ENCODE measurements around the gene NOX3. TPM values are rescaled to one million over a fixed set of nuclear protein-coding genes. Genes with fewer than 3 reads are reported as not detected.

Gene NOX3
- total RNA-seq, 1 donor from 2014 or later: not detected

DNA sequence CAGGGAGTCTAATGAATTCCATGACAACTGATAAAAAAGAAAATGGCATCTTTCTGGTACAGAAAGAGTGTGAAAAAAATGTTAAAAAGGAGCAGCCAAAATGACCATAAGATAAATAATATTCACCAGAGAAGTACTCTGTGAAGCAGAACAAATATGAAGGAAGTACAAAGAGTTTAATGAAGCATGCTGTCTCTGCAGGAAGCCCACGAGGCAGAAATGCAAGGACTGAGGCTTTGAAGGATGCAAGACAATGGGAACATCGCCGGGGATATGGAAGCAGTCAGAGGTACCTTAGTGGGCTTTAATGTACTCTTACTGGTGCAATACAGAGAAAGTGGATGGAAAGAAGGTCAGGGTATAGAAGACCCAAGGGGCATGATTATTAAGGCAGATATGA, 50.7 kb downstream of the NOX3 start:
- DNase-seq (ENCODE audit: low spot score): no peak
- no peak for ATAC-seq

DNA sequence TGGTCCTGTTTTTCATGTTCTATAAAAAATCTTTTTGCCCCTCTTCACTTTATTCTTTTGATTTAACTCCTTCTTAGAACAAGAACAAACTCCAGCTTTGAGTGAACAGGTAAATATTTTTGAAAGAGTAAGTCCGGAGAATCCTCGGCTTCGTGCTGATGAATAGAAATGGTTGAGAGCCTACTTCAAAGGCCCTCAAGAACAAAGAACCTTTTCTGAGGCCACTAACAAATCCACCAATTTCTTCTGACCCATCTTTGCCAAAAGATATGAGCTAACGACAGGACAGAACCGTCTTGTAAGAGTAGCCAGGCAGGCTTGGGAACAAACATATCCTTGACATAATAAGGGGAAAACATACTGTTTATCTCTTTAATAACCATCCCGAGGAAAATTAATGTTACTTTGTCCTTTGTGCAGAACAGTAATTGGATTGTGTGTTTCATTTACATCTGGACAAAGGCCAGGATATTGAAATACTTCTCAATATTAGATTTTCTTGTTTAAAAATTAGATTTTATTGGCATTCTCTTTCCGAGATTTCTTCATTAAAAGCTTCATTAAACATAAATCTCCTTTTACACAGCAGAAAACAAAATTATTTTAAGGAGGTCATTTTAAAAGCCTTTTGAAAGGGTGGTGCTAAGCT, 52.9 kb downstream of the NOX3 start:
- ATAC-seq (no peak), DNase-seq (ENCODE audit: low spot score) (no peak)

DNA sequence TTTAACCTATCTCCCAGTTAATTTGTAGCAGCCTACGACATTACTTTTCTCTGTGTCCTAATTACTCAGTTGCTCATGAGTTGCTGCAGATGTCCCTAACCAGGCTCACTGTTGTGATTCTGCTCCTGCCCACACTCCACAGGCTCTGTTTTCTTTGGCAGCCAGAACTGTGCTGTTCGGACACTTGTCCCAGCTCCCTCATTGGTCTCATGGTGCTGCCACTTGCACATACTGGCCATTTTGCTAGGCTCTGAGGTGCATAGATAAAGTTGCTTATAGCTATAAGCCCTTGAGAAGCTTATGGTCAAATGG, 55.0 kb downstream of the NOX3 start:
- DNase-seq (ENCODE audit: low spot score): no peak
- no peak for ATAC-seq

DNA sequence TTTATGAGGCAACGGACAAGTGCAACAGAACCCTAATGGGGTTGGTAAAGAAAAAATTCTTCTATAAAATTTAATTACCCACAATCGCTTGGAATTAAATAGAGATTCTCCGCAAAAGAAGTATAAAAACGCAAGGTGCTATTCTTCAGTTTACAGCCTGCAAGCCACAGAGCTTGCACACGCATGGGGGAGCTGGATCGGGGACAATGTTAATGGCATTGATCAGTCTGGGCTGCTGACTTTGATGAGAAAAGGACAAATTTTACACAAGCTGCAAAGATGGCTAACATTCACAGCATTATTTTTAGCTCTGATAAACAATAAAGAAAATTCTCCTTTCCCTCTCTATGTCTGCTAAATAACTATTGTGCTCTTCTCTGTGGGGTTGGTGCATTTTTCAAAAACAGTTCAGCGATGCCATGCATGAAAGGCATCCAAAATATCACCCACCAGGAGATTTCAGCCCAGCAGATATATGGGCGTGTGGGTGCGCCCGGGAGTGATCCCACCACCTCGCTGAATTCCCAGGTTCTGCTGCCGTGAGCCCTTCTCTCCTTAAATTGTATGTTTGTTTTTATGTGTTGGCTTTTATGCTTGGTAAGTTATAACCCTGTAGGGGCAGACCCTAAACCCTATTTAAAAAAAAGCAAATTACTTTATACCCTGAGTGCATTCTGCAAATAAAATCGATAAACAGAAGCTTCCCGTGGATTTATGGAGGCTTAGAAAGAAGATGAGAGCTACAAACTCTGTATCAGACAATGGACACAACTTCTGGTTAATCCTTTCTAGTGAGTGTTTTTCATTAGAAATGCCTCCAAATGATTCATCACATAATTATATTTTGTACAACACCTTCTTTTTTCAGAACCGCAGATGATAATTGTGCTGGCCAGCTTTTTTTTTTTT, 55.6 kb downstream of the NOX3 start:
- DNase-seq (ENCODE audit: low spot score): no peak
- no peak for ATAC-seq

DNA sequence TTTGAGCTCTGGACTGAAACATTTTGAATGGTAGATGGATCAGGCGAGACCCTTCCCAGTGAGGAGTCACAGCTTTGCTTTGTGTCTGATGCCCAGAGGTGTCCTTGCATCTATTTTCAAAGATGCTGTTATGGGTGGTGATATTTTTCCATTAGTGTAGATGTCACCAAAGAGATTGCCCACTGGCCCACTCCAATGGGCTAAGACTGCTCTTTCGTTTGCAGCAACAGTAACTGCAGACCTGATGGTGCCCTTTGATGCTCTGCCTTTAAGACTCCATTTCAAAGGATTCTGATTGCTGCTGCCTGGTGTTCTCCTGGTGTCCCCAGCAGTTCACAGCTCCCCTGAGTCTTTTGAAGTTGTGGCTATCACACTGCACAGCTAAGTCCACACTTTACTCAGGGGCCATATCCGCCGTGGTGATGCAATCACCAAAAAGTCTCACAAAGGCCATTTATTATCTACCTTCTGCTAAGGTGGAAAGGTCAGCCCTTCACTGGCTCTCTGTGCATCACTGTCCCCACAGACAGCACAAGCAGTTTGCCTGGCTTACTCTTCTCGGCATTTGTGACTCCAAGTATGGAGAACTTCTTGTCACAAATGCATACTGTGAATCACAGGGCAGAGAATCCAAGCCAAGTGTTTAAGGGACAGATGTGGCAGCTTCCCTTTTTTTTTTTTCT, 56.4 kb downstream of the NOX3 start:
- ATAC-seq: no peak
- DNase-seq (ENCODE audit: low spot score): no peak

DNA sequence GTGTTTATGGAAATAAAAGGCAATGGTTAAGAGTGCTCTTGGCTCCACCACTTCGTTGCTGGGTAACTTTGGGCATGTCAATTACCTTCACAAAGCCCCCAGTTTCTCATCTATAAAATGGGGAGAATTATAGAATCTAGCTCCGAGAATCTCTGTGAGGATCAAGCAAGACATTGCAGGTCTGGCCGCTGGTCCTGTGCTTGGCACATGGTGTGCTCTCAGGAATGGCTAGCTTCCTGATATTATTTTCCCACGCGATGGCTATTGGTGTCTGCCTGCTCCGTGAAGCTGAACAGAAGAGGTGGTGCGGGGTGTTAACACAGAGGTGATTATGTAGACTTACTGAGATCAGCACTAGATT, 57.0 kb downstream of the NOX3 start:
- ATAC-seq (no peak), DNase-seq (ENCODE audit: low spot score) (no peak)

DNA sequence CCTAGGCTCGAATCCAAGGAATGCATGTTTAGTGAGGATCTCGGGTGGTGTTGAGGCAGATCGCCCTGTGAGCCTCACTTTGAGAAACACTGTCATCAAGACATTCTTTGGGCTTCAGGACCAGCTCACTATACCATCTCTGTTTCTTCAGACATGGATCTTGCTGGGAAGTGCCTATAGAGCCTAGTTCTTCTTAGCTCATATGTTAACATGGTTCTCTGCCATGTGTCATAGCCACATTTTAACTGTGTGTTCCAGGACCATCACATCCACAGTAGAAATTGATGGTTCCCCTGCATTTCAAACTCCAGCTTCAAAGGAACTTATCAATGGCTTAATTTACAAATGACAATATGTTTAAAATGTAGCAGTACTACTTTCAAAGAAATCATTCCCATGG, 57.4 kb downstream of the NOX3 start:
- DNase-seq (ENCODE audit: low spot score): no peak
- ATAC-seq: no peak

DNA sequence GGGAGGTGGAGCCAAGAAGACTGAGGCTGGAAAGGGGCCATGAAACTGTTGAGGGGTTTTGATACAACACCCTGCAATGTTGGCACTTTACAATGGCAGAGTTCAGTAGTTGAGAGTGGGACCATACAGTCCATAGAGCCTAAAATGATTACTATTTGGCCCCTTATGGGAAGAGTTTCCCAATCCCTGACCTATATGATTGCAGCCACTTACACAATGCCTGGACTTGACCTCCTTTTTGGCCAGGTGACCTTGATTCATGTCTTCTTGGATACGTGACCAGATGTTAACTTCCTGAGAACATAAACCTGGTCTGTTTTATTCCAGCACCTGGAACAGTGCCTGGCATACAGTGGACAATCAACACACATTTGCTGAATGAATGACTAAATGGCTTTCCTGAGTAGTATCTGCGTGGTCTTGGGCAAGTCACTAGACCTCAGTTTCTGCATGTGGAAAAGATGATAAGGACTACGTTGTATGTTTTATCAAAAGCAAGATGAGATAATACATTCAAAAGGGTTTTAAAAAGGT, 58.4 kb downstream of the NOX3 start:
- no peak for DNase-seq (ENCODE audit: low spot score)
- no peak for ATAC-seq

DNA sequence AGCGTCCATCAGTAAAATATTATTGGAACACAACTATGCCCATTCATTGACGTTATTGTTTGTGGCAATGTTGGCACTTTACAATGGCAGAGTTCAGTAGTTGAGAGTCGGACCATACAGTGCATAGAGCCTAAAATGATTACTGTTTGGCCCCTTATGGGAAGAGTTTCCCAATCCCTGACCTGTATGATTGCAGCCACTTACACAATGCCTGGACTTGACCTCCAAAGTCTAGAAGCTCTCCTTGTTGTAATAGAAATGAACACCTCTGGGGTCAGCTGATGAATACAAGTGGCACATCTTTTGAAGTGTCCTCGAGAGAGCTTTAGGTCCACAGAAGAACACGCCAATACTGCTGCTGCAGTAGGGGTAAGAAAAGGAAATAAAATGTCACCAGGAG, 59.0 kb downstream of the NOX3 start:
- DNase-seq (ENCODE audit: low spot score): no peak
- no peak for ATAC-seq

DNA sequence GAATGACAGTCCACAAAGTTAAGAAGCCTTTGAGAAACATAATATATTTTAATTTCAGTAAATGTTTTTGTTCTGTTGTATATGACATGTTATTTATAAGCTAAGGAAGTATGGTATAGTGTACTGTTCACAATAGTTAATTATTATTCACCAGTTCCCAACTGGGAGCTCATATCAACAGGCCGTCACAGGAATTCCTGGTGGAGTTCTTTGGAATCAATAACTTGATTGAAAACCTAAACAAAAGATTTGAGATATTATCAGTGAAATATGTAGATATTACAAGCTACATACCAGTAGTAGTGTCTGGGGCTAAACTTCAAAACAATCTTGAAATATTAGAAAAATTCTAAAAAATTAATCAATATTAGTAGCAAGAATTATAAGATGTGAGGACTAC, 60.3 kb downstream of the NOX3 start:
- DNase-seq (ENCODE audit: low spot score) (no peak), ATAC-seq (no peak)

DNA sequence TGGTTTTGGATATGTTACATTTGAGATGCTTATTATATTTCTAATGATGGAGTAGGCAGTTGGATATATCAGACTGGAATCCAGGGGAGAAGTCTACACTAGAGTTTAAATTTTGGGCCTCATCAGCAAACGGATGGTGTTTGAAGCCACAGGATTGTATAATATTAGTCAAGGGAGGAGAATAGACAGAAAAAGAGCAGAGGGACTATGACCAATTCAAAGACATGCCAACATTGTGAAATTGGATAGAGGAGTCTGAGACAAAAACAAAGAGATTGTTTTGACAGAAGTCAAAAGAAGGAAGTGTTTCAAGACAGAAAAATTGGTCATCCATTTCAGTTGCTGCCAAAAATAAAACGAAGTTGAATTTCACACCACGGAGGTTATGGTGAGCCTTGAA, 66.5 kb downstream of the NOX3 start:
- ATAC-seq (no peak), DNase-seq (ENCODE audit: low spot score) (no peak)

DNA sequence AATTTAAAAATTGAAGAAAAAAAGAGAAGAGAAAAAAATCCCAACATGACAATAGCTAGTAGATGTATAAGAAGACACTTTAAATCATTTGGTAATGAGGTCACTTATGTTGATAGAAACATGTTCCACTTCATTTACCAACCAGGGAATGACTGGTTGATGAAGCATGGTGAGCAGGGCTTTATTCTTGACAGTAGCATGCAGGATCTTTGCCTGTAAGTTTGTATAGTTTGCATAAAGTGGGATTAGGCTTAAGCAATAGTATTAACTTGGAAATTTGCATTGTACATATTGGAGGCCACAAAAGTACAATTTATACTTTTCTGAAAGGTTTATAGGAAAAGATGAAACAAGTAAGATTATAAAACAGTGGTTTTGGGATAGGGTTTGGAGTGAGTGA, 67.0 kb downstream of the NOX3 start:
- DNase-seq (ENCODE audit: low spot score) (no peak), ATAC-seq (no peak)

DNA sequence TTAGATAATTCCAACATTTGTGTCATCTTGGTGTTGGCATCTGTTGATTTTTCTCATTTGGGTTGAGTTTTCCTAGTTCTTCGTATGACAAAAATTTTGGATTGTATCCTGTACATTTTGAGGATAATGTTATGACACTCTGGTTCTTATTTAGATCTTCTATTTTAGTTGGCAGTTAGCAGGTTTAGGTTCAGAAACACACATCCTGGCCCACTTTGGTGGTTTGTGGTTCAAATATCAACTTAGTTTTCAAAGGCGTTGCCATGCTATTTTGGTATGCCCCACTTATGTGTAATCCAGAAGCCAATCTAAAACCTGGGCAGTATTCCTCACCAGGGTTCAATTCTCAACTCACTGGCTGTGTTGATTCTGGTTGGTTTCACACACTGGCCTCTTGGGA, 68.2 kb downstream of the NOX3 start:
- ATAC-seq (no peak), DNase-seq (ENCODE audit: low spot score) (no peak)

DNA sequence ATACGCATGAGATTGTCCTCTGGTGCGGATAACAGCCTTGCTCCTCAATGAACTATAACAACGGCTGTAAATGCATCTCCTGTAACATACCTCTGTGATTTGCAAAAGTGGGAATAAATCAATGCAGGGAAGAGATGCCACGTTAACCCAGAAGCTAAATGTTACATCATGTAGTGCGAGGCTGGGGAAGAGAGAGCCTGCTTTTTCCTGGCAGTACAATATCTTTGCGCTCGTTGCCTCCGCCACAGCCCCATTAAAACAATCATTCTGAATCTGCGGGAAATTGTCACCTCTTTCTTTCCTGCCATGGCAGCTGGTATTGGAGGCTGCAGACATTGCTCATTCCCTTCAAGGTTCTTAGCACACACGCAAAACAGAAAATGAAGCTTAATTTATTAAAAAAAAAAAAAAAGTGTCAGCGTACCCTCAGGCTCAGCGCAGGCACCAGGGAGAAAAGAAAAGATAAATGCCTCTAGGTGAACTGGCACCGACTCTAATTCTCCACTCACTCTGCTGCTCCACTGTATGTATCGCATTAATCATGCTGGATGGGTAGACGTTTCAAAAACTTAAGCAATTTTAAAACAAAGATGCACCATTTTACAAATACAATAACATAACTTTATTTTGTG, 71.2 kb downstream of the NOX3 start:
- no peak for ATAC-seq
- no peak for DNase-seq (ENCODE audit: low spot score)

DNA sequence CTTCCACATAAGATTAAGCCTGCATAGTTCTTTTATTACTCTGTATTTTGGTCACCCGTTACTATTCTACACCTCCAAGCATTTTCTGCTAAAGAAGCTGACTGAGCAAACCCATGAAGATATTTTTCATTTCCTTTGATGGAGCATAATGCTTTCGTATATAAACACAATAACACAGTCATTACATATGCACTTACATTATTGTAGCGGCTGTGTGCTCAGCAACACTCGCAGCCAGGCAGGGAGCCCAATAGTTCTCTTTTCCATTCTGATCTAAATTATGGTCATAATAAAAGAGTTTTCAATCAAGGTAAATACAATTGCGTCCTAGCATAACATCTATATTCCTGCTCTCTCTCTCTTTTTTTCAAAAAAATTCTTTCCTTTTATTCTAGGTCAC, 71.7 kb downstream of the NOX3 start:
- DNase-seq (ENCODE audit: low spot score) (no peak), ATAC-seq (no peak)

DNA sequence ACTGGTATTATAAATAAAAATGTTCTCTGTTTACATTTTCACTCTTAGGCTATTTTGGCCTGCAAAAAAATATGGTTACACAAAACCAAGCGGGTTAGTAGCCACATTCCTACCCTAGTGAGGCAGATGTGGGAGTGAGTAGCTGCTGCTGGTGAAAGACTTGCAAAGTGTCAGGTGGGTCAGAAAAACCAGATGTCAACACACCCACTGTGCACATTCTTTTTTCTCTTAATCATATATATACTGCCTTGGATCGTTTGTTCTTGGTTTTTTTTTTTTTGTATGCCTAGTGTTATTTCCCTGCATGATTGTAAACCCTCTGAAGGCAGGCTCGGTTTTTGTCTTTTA, 73.3 kb downstream of the NOX3 start:
- ATAC-seq: no peak
- DNase-seq (ENCODE audit: low spot score): no peak

DNA sequence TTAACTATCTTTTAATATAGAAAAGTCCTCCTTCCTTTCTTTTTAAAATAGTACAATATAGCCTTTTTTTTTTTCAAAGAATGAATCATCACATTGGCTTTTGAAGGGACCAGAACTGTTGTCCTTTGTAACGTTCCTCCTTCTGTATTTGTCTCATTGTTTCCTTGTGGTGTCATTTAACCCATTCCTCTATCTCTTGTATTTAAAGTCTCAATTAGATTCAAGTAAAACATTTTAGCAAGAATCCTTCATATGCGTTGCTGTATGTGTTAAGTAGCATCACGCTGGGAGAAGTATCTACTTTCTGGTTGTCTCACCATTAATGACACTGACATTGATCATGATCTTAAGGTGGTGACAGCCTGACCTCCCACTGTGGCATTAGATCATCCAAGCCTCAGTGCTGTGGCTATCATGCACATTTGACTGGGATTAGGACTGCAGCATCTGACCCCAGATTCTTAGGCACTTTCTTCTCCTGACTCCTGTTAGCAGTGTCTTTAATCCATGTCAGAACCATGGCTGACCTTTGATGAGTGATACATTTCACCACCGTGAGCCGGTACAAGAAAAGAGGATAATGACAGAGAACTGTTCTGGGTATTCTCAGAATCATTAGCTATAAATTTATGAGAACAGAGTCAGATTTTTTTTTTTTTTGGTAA, 73.8 kb downstream of the NOX3 start:
- DNase-seq (ENCODE audit: low spot score) (no peak), ATAC-seq (no peak)

DNA sequence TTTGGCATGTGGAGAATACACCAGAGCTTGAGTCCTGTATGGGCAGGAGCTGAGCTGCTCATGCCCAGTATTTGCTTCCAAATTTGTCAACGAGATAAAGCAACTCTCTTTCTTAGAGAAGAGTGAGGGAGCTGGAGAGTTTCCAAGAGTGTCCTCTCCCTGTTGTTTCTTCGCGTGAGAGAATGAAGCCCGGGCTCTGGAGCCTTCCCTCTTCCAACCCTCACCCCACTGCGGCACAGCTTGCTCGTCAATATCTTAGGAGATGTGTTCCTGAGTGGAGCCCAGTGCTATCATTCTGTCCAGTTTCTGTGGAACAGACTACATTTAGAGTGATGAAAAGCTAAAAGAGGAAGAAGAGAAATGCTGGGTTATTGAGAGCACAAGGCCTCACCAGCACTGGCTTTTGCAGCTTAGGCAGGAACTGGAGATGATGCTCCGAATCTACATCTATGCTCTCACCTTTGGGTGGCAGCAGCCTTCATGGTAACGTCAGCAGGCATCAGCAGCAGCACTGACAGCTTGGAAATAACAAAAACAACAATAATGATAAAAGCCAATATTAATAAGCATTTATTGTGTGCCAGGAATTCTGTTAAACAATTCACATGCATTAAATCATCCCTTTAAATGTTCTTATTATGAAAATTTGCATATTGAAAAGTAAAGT, 74.8 kb downstream of the NOX3 start:
- no peak for DNase-seq (ENCODE audit: low spot score)
- no peak for ATAC-seq

DNA sequence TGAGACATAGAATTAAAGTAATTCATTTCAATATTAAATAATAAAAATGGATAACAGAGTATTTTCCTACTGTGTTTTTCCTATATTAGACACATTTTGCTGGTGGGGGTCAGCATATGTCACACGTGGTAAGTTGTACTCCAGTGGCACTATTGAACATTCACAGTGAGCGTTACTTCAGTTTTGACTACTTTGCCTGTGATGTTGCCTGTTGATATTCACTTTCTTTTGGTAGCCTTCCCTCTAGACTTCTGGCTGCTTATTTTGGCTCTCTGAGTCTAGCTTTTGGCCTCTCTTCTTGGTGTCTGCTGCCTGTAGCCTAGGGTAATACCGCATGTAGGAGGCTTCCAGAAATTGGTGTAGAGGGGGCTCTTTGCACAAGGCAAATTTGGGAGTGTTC, 76.9 kb downstream of the NOX3 start:
- no peak for DNase-seq (ENCODE audit: low spot score)
- ATAC-seq: no peak

DNA sequence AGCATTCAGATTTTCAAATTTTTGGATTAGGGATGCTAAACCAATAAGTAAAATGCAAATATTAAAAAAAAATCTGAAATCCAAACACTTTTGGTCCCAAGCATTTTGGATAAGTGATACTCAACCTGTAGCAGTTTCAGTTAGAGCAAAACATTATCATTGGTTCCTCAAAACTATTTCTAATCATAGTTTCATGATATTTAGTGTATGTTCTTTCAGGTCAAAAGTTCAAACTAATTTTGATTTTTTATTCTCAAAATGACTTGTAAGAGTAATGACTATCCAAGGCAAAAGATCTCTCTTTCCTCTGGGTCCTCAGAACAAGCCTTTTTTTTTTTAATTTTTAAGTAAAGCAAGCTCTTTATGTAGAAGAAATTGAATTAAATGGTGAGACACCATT, 77.4 kb downstream of the NOX3 start:
- no peak for DNase-seq (ENCODE audit: low spot score)
- ATAC-seq: no peak

DNA sequence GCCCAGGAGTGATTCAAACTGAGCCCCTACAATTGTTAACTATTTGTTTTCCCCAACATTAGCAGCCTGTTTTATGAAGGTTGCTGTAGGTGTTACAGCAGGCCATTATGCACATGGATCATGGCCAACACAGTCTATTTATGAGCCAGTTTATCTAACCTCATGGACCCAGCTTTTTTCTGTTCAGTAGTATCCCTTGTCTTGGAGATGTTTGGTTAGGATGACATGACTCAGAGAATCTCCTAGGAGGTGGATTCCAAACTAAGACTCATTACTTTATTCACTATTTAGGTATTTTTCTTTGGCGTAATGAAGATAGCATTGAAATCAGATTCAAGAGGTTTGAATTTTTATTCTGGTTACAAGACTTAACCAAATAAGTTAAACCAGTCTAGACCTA, 78.6 kb downstream of the NOX3 start:
- no peak for DNase-seq (ENCODE audit: low spot score)
- no peak for ATAC-seq

All from left lobe of liver (tissue), 2 donors.